Mucosa of descending colon (tissue), 3 donors: ENCODE results near the gene SGK1. TPM values are rescaled to one million over a fixed set of nuclear protein-coding genes. Genes with fewer than 3 reads are reported as not detected.

Source experiments
- ATAC-seq: fragments of 200-7000 bp; cut with Tn5 transposase; one replicate; pipeline ENCODE4 v1.9.1; 2020; ENCODE audit warnings: mild to moderate bottlenecking, moderate library complexity
- DNase-seq, 3 donors: peaks; one replicate each; pipeline ENCODE4 v3.0.0-alpha.2; 2020
- H3K36me3 ChIP-seq: fragments of 200-600 bp; one replicate; pipeline ENCODE4 v1.8.0; 2021; ENCODE audit warnings: low read depth, mild to moderate bottlenecking
- H3K4me1 ChIP-seq: fragments of 200-600 bp; one replicate; pipeline ENCODE4 v1.8.0; 2021; ENCODE audit warnings: low read depth, mild to moderate bottlenecking
- H3K4me3 ChIP-seq: fragments of 200-600 bp; one replicate; pipeline ENCODE4 v1.8.0; 2021; ENCODE audit warnings: mild to moderate bottlenecking
- H3K9me3 ChIP-seq: fragments of 200-600 bp; one replicate; pipeline ENCODE4 v1.8.0; 2021; ENCODE audit warnings: mild to moderate bottlenecking
- intact Hi-C, 2 donors: fragments of 100-400 bp; cut with DNase I in 1 of 2; cut with micrococcal nuclease in 1 of 2; formaldehyde crosslinking; loops; one replicate each; pipeline versions ENCODE4 v1.11.0 to v1.11.1; 2022; cut with DNase I, micrococcal nuclease
- total RNA-seq, 3 donors: library from RNA; stranded (reverse); fragmentation: NEBNext Ultra II Directional in 2 of 3; extraction: Animal tissue kit (Norgen Biotek cat#: 25700) in 2 of 3; gene quantifications; one replicate each; pipeline versions ENCODE4 v1.2.1 to v1.2.4, GENCODE V29; 2021 to 2023
- TF ChIP-seq, protein P1 (sequence below): fragments of 200-600 bp; IDR thresholded peaks from one replicate; pipeline ENCODE4 v1.8.0; 2022; ENCODE audit warnings: antibody characterized with exemption, mild to moderate bottlenecking
- donor health status: DM: no; HTN: no; CAD: no; lungs with moderate emphysema.
- donor health status: DM: no; HTN: no; CAD: no.
- donor health status: DM: no; HTN: yes; CAD: no.

SGK1 gene
- total RNA-seq, 3 donors from 2014 or later: 49.4 to 492 (median 55.0) TPM

DNA sequence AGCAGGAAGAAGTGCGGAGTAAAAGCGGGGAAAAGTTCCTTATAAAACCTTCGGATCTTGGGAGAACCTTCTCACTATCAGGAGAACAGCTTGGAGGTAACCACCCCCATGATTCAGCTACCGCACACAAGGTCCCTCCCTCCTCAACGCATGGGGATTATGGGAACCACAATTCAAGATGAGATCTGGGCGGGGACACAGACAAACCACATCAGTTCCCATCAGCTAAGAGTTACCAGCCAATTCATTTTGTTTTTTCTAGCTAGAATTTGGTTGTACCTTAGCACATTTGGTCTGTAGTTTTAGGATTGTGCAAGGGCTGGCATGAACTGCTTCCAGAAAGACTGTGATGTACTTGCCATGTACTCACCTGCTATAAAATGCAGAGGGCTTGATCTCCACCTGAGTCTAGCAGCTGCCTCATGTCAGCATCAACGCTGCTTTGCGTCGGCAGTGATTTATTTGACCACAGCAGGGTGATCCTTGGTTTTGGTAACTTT is 170.8 kb downstream of the SGK1 start:
- intact Hi-C loops: no loop called here
- no peaks in the 10 kb centered on the region for H3K36me3 ChIP-seq
- ATAC-seq (no peak), DNase-seq (no peak)
- no peaks in the 10 kb centered on the region for H3K9me3 ChIP-seq
- TF ChIP-seq, protein P1, sequence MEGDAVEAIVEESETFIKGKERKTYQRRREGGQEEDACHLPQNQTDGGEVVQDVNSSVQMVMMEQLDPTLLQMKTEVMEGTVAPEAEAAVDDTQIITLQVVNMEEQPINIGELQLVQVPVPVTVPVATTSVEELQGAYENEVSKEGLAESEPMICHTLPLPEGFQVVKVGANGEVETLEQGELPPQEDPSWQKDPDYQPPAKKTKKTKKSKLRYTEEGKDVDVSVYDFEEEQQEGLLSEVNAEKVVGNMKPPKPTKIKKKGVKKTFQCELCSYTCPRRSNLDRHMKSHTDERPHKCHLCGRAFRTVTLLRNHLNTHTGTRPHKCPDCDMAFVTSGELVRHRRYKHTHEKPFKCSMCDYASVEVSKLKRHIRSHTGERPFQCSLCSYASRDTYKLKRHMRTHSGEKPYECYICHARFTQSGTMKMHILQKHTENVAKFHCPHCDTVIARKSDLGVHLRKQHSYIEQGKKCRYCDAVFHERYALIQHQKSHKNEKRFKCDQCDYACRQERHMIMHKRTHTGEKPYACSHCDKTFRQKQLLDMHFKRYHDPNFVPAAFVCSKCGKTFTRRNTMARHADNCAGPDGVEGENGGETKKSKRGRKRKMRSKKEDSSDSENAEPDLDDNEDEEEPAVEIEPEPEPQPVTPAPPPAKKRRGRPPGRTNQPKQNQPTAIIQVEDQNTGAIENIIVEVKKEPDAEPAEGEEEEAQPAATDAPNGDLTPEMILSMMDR: no peak
- no peak overlapping the region for H3K4me3 ChIP-seq
- peaks cover 2% of the 10 kb centered on the region for H3K4me1 ChIP-seq

DNA sequence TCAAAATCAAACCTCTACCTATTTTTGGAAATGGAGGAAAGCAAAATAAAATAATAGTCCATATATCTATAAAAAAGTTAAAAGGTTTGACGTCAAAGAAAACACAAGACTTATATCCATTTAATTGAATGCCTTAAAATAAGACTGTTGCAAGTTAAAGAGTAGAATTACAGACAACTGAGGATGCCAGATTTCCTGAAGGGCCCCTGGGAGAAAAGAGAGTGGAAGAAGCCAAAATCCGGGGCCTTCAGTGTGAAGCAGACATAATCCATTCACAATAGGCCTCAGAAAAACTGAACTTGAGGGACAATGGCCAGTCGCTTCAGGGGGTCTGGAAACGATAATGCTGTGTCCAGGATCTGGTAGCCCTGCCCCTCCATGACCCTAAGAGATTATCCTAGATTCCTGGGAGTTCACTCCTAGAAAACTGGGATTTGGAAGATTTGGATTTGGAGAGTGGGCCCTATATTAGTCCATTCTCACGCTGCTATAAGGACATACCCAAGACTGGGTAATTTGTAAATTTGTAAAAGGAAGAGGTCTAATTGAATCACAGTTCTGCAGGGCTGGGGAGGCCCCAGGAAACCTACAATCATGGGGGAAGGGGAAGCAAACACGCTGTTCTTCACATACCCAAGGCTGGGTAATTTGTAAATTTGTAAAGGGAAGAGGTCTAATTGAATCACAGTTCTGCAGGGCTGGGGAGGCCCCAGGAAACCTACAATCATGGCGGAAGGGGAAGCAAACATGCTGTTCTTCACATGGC is 171.5 kb downstream of the SGK1 start:
- H3K4me3 ChIP-seq: no peak overlapping the region
- ATAC-seq (no peak), DNase-seq (no peak)
- no peaks in the 10 kb centered on the region for H3K9me3 ChIP-seq
- TF ChIP-seq, protein P1: no peak
- intact Hi-C loops: no loop called here
- H3K36me3 ChIP-seq: no peaks in the 10 kb centered on the region
- peaks cover 2% of the 10 kb centered on the region for H3K4me1 ChIP-seq

DNA sequence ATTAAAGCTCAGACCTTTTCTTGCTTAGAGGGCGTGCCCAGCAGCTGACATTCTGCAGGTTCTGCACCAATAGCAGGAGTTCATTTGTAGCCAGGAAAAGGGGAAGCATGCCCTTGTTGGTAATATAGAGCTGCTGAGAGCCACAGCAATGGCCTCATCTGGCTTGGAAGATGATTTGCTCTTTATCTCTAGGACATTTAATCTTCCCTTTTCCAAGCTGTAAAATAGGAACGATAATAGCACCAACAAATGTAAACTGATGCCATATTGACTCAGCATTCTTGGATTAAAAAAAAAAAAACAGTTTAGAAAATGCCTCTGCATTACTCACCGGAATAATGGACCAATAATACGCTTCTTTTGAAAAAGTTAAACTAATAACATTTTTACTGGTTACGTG is 172.1 kb downstream of the SGK1 start:
- intact Hi-C loops: no loop called here
- H3K36me3 ChIP-seq: no peaks in the 10 kb centered on the region
- ATAC-seq: no peak
- DNase-seq: no peak
- peaks cover 2% of the 10 kb centered on the region for H3K4me1 ChIP-seq
- TF ChIP-seq, protein P1: no peak
- no peaks in the 10 kb centered on the region for H3K9me3 ChIP-seq
- H3K4me3 ChIP-seq: no peak overlapping the region

DNA sequence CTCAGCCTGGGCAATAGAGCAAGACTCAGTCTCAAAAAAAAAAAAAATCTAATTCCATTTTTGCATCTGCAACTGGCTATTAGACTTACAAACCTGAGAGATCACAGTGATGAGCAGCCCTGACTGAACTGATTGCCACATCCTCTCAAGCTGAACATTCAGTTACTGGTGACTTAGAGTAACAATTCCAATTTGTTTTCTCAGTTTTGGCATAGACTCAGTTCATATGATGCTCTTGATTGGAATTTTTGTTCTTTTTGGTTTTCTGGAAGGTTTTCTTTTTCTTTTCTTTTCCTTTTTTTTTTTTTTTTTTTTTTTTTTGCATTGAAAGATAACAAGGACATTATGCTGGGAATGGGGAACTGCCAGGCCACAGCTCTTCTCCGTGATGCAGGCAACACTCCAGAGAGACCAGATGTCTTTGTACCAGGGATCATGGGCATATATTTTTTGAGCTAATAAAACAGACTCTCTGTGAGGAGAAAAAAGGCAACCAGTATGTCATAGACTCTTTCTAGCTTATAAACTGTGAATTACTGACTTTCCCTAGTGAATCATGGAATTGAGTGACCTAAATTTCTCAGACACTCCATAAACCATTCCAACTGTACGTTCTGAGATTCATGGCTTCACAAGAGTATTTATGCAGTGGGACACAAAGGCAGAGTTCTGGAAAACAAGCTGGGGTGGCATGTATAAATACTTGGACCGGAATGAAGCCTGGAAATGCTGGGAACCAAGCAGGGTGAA is 179.5 kb downstream of the SGK1 start:
- TF ChIP-seq, protein P1: no peak
- Histone ChIP-seq H3K9me3 (no peaks in the 10 kb centered on the region), H3K36me3 (no peaks in the 10 kb centered on the region), H3K4me1 (no peaks in the 10 kb centered on the region), H3K4me3 (no peak overlapping the region)
- DNase-seq (no peak), ATAC-seq (no peak)
- intact Hi-C loops: no loop called here

DNA sequence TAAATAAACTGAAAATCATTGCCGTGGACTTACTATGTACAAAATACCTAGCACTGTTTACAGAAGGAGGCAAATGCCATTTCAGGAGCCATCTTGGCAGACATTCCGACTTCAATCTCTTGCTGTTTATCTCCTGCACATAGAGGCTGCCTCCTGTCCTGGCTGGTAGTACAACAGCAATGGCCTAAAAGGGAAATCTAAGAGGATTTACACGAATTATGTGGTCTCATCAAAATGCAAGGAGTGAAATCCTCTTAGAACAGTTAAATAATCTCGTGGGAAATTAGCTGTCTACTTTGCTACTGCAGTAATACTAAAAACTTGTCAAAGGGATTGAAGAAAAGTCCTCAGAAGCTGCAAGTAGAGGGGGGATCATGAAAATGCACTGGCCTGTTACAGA is 183.3 kb downstream of the SGK1 start:
- intact Hi-C loops: no loop called here
- TF ChIP-seq, protein P1: no peak
- no peaks in the 10 kb centered on the region for H3K36me3 ChIP-seq
- no peak for ATAC-seq
- no peak for DNase-seq
- H3K4me1 ChIP-seq: no peaks in the 10 kb centered on the region
- no peaks in the 10 kb centered on the region for H3K9me3 ChIP-seq
- H3K4me3 ChIP-seq: no peak overlapping the region
